Urinary bladder (tissue), 4 donors: Measurements from ENCODE around the gene PTPRCAP. TPM values are rescaled to one million over a fixed set of nuclear protein-coding genes. Genes with fewer than 3 reads are reported as not detected.

ENCODE experiments used
- DNase-seq: peaks from one replicate; pipeline ENCODE4 v3.0.0-alpha.2; 2015; ENCODE audit errors: extremely low spot score
- H3K27ac ChIP-seq: one replicate; pipeline ENCODE4 v1.5.1; 2013; ENCODE audit warnings: low read depth, mild to moderate bottlenecking, moderate library complexity
- H3K36me3 ChIP-seq: one replicate; pipeline ENCODE4 v1.6.1; 2013; ENCODE audit warnings: mild to moderate bottlenecking, moderate library complexity; ENCODE audit not compliant: insufficient read depth
- H3K4me1 ChIP-seq: one replicate; pipeline ENCODE4 v1.6.1; 2013; ENCODE audit warnings: mild to moderate bottlenecking, moderate library complexity; ENCODE audit not compliant: insufficient read depth
- H3K4me3 ChIP-seq: one replicate; pipeline ENCODE4 v1.5.1; 2013; ENCODE audit warnings: low read depth, low read length
- WGBS: extraction: QIAGEN DNeasy Blood & Tissue Kit; methylation state at CpG from one replicate; pipeline ENCODE4 v1.1.7; 2013; 5-methylcytosine and 5-hydroxymethylcytosine counted together
- polyA plus RNA-seq: library from polyadenylated mRNA; stranded (reverse); fragments of 200-250 nt; gene quantifications from one replicate; pipeline ENCODE4 v1.2.3, GENCODE V29; 2013
- total RNA-seq: library from RNA; depleted of rRNA; stranded (reverse); fragments of >200 nt; gene quantifications from one replicate; pipeline ENCODE4 v1.2.3, GENCODE V29; 2014
- donor health status: healthy with polysubstance abuse.
- donor health status: healthy.

PTPRCAP gene
- total and polyA plus RNA-seq, 2 donors: 1.2 to 5.2 TPM

DNA sequence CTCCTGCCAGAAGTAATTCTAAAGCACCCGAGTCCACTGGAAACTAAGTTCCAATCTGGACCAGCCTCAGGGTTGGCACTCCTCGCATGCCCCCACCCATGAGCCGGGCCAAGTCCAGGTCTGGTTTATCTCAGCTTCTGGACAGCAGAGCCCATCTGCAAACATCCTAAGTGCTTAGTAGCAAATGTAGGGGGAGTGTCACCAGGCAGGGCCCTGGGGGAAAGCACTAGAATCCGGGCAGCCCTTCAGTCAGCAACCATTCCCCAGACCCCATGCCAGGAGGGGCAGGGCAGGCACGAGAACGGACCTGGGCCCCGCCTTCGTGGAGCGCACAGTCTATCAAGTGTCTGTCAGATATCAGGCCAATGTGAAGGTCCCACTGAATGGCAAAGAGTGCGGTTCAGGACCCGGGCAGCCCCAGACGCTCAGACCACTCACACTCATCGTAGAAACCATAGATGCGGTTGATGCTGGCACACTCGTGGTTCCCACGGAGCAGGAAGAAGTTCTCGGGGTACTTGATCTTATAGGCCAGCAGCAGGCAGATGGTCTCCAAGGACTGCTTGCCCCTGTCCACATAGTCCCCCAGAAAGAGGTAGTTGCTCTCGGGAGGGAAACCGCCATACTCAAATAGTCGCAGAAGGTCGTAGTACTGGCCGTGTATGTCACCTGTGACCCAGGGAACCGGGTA lies 37.1 kb downstream of the PTPRCAP start:
- DNase-seq: no peak
- Histone ChIP-seq H3K4me3 (peak overlapping the region; percentile 85), H3K4me1 (no peaks in the 10 kb centered on the region), H3K27ac (no peak overlapping the region), H3K36me3 (peaks cover 17% of the 10 kb centered on the region)
- 40% methylated on average over 23 of the region's 23 CpGs for WGBS

DNA sequence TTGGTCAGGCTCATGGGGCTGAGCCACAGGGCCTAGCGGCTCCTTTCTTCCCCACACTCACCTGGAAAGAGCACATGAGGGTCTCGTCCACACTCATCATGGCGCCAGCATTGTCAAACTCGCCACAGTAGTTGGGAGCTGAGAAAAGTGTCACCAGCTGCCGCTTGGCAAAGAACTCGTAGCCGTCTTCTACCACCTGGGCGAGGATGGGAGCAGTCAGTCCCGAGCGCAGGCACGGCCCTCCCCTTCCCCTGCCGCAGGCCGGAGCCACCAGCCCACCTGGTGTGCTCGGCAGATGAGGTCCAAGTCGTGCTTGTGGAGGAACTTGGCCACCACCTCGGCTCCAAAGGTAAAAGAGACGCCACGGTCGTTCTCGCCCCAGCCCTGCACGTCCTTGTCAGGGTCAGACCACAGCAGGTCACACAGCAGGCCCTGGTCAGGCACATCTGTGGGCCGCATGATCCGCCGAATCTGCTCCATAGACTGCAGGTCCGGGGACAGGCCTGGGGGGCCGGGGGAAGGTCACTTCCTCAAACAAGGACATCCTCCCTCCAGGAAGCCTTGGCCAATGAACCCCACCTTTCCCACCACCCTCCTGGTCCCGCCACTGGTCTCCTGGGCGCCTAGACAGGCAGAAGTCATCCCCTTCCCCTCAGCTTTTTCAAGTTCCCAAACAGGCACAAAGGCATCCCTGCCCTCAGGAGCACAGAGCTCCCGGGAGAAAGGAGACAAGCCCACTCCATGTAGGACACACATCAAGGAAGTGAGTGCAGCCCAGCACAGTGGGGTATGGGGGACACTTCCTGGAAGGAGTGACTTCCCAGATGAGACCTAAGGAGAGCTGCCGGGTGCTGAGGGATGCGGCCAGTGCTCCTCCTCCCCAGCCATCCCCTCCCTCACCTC lies 38.6 kb downstream of the PTPRCAP start:
- H3K4me1 ChIP-seq: no peaks in the 10 kb centered on the region
- H3K27ac ChIP-seq: no peak overlapping the region
- no peak overlapping the region for H3K4me3 ChIP-seq
- DNase-seq: no peak
- 83% methylated on average over 31 of the region's 31 CpGs for WGBS
- peaks cover 17% of the 10 kb centered on the region for H3K36me3 ChIP-seq

DNA sequence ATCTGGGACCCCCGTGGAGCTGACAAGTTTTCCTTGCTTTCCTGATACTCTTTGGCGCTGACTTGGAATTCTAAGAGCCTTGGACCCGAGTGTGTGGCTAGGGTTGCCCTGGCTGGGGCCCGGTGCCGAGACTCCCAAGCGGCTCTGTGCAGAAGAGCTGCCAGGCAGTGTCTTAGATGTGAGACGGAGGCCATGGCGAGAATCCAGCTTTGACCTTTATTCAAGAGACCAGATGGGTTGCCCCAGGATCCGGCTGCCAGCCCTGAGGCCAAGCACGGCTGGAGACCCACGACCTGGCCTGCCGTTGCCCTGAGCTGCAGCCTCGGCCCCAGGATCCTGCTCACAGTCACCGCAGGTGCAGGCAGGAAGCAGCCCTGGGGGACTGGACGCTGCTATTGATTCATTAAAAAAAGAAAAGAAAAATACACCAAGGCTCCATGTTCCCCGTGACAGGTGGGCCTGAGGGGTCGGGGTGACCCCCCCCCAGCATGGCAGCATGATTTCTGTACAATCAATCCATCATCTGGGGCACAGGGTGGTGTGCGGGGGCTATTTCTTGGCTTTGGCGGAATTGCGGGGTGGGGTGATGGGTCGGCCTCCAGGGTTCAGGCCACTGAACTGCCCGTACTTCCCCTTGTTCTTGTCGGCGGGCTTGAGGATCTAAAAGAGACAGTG lies 39.4 kb downstream of the PTPRCAP start:
- peaks cover 17% of the 10 kb centered on the region for H3K36me3 ChIP-seq
- 84% methylated on average over 24 of the region's 24 CpGs for WGBS

DNA sequence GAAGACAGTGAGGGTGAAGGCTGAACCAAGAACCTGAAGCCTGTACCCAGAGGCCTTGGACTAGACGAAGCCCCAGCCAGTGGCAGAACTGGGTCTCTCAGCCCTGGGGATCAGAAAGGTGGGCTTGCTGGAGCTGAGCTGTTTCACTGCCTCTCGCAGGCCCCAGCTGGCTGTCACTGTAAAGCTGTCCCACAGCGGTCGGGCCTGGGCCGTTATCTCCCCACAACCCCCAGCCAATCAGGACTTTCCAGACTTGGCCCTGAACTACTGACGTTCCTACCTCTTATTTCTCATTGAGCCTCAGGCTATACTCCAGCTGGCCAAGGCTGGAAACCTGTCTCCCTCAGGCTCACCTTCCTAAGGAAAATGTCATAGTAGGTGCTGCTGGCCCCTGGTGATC lies 39.9 kb downstream of the PTPRCAP start:
- no peak for DNase-seq
- no peak overlapping the region for H3K4me3 ChIP-seq
- 67% methylated on average over 6 of the region's 6 CpGs for WGBS
- peaks cover 17% of the 10 kb centered on the region for H3K36me3 ChIP-seq
- H3K27ac ChIP-seq: no peak overlapping the region
- no peaks in the 10 kb centered on the region for H3K4me1 ChIP-seq

More for the DNA sequence above, 39.4 kb downstream of the PTPRCAP start:
- H3K27ac ChIP-seq: no peak overlapping the region
- no peaks in the 10 kb centered on the region for H3K4me1 ChIP-seq
- DNase-seq: no peak
- no peak overlapping the region for H3K4me3 ChIP-seq

DNA sequence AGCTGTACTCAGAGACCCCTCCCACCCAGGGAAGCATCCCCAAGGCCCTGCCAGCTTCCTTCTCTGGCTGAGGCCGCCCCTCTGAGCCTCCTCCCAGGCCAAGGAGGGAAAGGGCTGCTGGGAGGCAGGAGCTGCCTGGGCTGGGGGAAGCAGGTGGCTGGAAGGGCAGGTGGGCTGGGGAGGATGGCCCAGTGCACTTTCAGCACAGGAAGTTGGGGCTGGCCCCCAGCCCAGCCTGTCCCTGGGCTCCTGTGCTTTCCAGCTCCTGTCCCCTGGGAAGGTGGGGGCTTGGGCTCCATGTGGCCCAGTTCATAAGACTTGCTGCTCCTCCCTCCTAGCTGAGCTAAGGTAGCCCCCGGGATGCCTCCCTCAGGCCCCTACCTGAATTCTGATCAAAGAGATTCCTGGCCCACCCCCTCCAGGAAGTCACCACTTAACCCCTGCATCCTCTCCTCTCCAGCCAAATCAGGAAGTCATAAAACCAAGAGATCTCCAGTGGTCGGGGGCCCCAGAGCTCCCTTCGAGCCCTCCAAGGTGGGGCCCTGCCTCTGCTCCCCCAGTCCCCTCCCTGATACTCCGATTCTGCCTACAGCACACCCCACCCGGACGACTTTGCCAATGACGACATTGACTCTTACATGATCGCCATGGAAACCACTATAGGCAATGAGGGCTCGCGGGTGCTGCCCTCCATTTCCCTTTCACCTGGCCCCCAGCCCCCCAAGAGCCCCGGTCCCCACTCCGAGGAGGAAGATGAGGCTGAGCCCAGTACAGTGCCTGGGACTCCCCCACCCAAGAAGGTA lies 40.7 kb downstream of the PTPRCAP start:
- WGBS: 39% methylated on average over 13 of the region's 13 CpGs
- no peak for DNase-seq
- H3K4me3 ChIP-seq: no peak overlapping the region
- H3K27ac ChIP-seq: no peak overlapping the region
- peaks cover 17% of the 10 kb centered on the region for H3K36me3 ChIP-seq
- no peaks in the 10 kb centered on the region for H3K4me1 ChIP-seq

DNA sequence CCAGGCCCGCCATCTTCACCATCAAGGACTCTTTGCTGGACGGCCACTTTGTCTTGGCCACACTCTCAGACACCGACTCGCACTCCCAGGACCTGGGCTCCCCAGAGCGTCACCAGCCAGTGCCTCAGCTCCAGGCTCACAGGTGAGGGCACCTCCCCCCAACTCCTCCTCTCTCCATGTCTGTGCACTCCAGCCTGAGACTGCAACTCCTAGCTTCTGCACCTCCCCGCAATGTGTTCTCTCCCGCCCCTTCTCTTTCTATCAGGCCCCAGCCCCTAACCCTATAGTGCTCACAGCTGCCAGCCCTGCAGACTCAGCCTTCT lies 41.3 kb downstream of the PTPRCAP start:
- Histone ChIP-seq H3K36me3 (peaks cover 17% of the 10 kb centered on the region), H3K4me3 (no peak overlapping the region), H3K4me1 (no peaks in the 10 kb centered on the region), H3K27ac (no peak overlapping the region)
- 88% methylated on average over 7 of the region's 7 CpGs for WGBS
- no peak for DNase-seq

DNA sequence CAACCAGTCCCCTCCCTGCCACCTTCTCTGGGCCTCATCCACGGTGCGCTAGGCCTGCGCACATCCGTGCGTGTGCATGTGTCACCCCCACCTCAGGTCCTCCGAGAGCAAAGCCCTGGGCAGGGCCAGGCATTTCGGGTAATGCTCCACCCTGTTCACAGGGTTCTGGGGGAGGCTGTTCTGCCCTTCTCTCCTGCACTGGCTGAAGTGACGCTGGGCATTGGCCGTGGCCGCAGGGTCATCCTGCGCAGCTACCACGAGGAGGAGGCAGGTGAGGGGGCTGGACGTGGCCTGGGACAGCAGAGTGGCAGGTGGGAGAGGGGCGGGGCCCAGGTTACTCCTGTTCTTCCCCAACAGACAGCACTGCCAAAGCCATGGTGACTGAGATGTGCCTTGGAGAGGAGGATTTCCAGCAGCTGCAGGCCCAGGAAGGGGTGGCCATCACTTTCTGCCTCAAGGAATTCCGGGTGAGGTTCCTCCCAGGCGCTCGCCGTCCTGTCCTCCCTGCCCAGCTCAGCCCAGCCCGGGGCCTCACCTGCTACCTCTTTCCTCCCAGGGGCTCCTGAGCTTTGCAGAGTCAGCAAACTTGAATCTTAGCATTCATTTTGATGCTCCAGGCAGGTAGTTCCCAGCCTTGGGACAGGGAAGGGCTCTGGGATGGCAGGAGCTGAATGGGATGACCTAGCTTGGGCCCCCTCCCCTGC lies 41.8 kb downstream of the PTPRCAP start:
- H3K4me3 ChIP-seq: no peak overlapping the region
- peaks cover under 1% of the 10 kb centered on the region for H3K4me1 ChIP-seq
- H3K27ac ChIP-seq: no peak overlapping the region
- peaks cover 17% of the 10 kb centered on the region for H3K36me3 ChIP-seq
- 85% methylated on average over 19 of the region's 19 CpGs for WGBS
- no peak for DNase-seq

DNA sequence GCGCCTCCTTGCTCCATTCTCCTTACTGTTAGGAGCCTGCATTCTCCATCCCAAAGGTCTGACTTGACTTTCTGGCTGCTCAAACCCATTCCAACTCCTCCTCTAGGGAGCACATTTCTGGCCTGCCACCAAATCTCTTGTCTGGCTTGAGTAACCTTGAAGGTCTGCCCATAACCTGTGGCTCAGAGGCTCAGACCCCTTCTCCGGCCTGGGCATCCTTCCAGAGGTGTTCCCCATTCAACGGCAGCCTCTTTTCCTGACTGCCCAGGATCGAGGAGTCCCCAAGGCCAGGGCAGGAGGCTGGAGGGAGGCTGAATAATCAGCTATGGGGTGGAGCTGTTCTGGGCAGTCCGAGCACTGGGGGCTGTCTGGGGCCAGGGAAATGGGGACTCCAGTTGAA lies 43.5 kb downstream of the PTPRCAP start:
- no peak for DNase-seq
- Histone ChIP-seq H3K36me3 (peaks cover 12% of the 10 kb centered on the region), H3K4me1 (peaks cover 2% of the 10 kb centered on the region), H3K27ac (no peak overlapping the region), H3K4me3 (no peak overlapping the region)
- 85% methylated on average over 5 of the region's 5 CpGs for WGBS

DNA sequence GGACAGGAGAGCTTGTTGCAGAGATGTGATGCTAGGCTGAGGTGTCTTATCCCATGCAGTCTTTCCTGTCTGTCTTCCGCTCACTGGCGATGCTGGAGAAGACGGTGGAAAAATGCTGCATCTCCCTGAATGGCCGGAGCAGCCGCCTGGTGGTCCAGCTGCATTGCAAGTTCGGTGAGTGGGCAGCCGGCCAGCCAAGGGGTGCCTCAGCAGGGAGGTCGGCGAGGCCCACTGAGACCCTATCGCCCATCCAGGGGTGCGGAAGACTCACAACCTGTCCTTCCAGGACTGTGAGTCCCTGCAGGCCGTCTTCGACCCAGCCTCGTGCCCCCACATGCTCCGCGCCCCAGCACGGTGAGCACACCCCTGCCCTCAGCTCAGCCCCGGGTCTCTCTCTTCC lies 44.0 kb downstream of the PTPRCAP start:
- Histone ChIP-seq H3K4me3 (no peak overlapping the region), H3K27ac (no peak overlapping the region), H3K4me1 (peaks cover 2% of the 10 kb centered on the region), H3K36me3 (peaks cover 10% of the 10 kb centered on the region)
- DNase-seq: no peak
- WGBS: 93% methylated on average over 18 of the region's 18 CpGs

DNA sequence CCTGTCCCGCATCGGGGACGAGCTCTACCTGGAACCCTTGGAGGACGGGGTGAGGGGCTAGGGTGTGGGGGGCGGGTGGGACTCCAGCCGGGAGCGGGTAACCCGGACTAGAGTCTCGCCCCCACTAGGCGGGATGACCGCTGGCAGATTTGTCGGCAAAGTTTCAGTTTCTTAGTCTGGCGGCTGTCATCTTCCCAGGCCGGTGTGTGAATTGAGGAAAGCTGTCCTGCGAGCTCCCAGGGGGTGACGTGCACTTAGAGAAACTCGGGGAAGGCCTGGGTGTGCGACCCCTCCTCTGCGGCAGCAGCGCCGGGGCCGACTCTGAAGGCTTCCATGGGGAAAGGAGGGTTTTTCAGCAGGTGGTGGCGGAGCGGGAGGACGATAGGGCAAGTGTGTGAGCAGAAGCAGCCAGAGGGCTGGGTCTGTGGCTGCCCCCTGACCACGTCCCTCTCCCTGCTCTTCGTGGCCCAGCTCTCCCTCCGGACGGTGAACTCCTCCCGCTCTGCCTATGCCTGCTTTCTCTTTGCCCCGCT lies 45.2 kb downstream of the PTPRCAP start:
- Histone ChIP-seq H3K4me3 (peak overlapping the region; percentile 68), H3K36me3 (no peaks in the 10 kb centered on the region), H3K27ac (no peak overlapping the region), H3K4me1 (peaks cover 2% of the 10 kb centered on the region)
- no peak for DNase-seq
- 10% methylated on average over 31 of the region's 31 CpGs for WGBS

DNA sequence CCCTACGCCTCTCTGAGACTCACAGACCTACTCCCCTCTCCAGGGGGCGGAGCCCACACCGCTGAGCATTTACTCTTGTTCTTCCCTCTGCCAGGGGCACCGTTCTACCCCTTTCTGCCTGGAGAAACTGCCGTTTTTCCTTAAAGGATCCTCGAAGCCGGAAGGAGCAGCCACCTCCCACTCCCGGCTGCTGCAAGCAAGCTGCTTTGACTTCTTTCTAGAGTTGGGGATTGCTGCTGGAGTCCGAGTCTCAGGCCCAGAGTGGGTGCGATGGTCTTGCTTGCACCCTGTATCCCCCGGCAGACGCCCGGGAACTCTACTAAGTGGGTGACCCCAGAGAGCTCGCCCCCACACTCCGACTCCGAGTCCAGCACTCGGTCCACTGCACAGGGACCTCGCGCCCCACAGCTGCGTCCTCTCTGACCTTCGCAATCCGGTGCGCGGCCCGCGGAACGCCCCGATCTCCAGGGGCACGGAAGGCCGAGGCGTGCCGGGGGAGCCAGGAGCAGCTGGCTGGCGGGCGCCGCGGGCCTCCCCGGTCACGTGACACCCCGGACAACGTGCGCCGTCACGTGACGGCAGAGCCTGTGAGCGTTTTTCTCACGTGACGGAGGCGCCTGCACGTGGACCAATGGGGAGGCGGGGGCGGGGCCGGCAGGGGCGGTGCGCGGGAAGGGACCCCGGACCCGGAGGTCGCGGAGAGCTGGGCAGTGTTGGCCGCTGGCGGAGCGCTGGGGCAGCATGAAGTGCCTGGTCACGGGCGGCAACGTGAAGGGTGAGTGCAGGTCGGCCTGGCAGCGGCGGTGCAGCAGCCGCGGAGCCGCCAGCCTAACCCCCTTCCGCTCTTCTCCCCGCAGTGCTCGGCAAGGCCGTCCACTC lies 45.9 kb downstream of the PTPRCAP start, which contains the start of gene RAD9A:
Gene RAD9A, plus strand, starts transcription at position 683 of the 879 bp plus-strand sequence. Its CDS starts 59 bp downstream, at position 742.
- Histone ChIP-seq H3K4me3 (peak within 1 kb of the TSS; percentile 68), H3K27ac (peak within 1 kb of the TSS; percentile 66), H3K4me1 (peaks cover 2% of the 10 kb centered on the region), H3K36me3 (no peaks in the 10 kb centered on the region)
- peak; percentile 78 for DNase-seq
- WGBS: under 1% methylated on average over 75 of the region's 75 CpGs

DNA sequence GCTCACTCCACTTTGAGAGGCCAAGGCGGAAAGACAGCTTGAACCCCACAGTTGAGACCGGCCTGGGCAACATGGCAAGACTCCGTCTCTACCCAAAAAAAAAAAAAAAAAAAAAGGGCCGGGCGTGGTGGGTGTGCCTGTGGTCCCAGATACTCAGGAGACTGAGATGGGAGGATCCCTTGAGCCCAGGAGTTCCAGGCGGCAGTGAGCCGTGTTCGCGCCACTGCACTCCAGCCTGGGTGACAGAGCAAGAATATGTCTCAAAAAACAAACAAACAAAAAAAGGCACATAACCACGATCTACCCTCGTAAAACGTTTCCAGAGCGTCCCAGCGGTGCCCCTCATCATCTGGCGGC lies 46.6 kb downstream of the PTPRCAP start:
- H3K27ac ChIP-seq: no peak overlapping the region
- 11% methylated on average over 15 of the region's 15 CpGs for WGBS
- peaks cover 2% of the 10 kb centered on the region for H3K4me1 ChIP-seq
- H3K4me3 ChIP-seq: peak overlapping the region; percentile 68
- H3K36me3 ChIP-seq: no peaks in the 10 kb centered on the region
- DNase-seq: no peak
